Testis (tissue), 2 donors: ENCODE measurements around the gene MMP27.

ENCODE experiments used
- POLR2A ChIP-seq: fragments of 450-650 bp; IDR thresholded peaks from one replicate; pipeline ENCODE4 v1.6.1; 2017; ENCODE audit warnings: antibody characterized with exemption, mild to moderate bottlenecking, moderate library complexity
- TF ChIP-seq, protein P1 (sequence below), 3 experiments: fragments of 450-650 bp in 2 of 3; fragments of 200-600 bp in 1 of 3; sonication (generic) in 1 of 3; IDR thresholded peaks; one replicate each; pipeline ENCODE4 v1.5.1; 2016 to 2019; ENCODE audit warnings: antibody characterized with exemption in 3 of 3, mild to moderate bottlenecking in 2 of 3, moderate library complexity in 1 of 3

- TF ChIP-seq, protein P1, sequence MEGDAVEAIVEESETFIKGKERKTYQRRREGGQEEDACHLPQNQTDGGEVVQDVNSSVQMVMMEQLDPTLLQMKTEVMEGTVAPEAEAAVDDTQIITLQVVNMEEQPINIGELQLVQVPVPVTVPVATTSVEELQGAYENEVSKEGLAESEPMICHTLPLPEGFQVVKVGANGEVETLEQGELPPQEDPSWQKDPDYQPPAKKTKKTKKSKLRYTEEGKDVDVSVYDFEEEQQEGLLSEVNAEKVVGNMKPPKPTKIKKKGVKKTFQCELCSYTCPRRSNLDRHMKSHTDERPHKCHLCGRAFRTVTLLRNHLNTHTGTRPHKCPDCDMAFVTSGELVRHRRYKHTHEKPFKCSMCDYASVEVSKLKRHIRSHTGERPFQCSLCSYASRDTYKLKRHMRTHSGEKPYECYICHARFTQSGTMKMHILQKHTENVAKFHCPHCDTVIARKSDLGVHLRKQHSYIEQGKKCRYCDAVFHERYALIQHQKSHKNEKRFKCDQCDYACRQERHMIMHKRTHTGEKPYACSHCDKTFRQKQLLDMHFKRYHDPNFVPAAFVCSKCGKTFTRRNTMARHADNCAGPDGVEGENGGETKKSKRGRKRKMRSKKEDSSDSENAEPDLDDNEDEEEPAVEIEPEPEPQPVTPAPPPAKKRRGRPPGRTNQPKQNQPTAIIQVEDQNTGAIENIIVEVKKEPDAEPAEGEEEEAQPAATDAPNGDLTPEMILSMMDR (IDR thresholded peaks at IDR 0.05): no peak
- no peak for TF ChIP-seq POLR2A
These were observed 24.6 kb upstream of the MMP27 start for GRCh38 chr11:102729849-102730815.
